Fibroblast of mammary gland (primary cell): ENCODE data around the gene SYNRG.

ENCODE experiments used
- DNase-seq: peaks from one replicate; pipeline ENCODE4 v3.0.0-alpha.2; 2010; ENCODE audit warnings: low read depth
- H3K4me3 ChIP-seq: 2 replicates; pipeline ENCODE4 v1.5.1; 2011; ENCODE audit warnings: low read depth, mild to moderate bottlenecking, low read length, moderate library complexity; ENCODE audit not compliant: control insufficient read depth
- CTCF ChIP-seq: conservative IDR thresholded peaks from 2 replicates; pipeline ENCODE4 v1.5.1; 2011; ENCODE audit warnings: low read depth, low read length, inconsistent platforms; ENCODE audit not compliant: control insufficient read depth, insufficient read depth

SYNRG gene

GRCh38 chr17:37489197-37490001 lies 119.8 kb downstream of the SYNRG start, which contains the start of gene DUSP14:
Gene DUSP14 (plus strand): TSS chr17:37489891. CDS start chr17:37512273, 22,382 bp downstream.
- TF ChIP-seq CTCF: no peak
- peak; percentile 67 for DNase-seq

GRCh38 chr17:37488607-37489196 lies 120.5 kb downstream of the SYNRG start:
- no peak for TF ChIP-seq CTCF
- peak overlapping the region; percentile 75 for H3K4me3 ChIP-seq
- peak; percentile 98 for DNase-seq

More at GRCh38 chr17:37489197-37490001, 119.8 kb downstream of the SYNRG start, which contains the start of gene DUSP14:
- H3K4me3 ChIP-seq: peak within 1 kb of the TSS; percentile 81

GRCh38 chr17:37488009-37488604 lies 121.1 kb downstream of the SYNRG start:
- peak; percentile 98 for DNase-seq
- H3K4me3 ChIP-seq: peak overlapping the region; percentile 75
- no peak for TF ChIP-seq CTCF

GRCh38 chr17:37485938-37486570 lies 123.2 kb downstream of the SYNRG start:
- DNase-seq: no peak
- no peak overlapping the region for H3K4me3 ChIP-seq
- TF ChIP-seq CTCF: no peak

- H3K4me3 ChIP-seq: no peak overlapping the region
- TF ChIP-seq CTCF: no peak
- DNase-seq: peak; percentile 93
Observed at GRCh38 chr17:37483311-37484039, 125.7 kb downstream of the SYNRG start.

GRCh38 chr17:37481001-37481665 lies 128.1 kb downstream of the SYNRG start:
- TF ChIP-seq CTCF: no peak
- H3K4me3 ChIP-seq: no peak overlapping the region
- peak; percentile 51 for DNase-seq
